ENCODE data around the gene SRCIN1.

- no peak for TF ChIP-seq POLR2AphosphoS5 (IDR thresholded peaks at IDR 0.05)
- TF ChIP-seq, protein P1, sequence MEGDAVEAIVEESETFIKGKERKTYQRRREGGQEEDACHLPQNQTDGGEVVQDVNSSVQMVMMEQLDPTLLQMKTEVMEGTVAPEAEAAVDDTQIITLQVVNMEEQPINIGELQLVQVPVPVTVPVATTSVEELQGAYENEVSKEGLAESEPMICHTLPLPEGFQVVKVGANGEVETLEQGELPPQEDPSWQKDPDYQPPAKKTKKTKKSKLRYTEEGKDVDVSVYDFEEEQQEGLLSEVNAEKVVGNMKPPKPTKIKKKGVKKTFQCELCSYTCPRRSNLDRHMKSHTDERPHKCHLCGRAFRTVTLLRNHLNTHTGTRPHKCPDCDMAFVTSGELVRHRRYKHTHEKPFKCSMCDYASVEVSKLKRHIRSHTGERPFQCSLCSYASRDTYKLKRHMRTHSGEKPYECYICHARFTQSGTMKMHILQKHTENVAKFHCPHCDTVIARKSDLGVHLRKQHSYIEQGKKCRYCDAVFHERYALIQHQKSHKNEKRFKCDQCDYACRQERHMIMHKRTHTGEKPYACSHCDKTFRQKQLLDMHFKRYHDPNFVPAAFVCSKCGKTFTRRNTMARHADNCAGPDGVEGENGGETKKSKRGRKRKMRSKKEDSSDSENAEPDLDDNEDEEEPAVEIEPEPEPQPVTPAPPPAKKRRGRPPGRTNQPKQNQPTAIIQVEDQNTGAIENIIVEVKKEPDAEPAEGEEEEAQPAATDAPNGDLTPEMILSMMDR (IDR thresholded peaks at IDR 0.05): no peak
Observed at GRCh38 chr17:38600416-38600815, 5.3 kb downstream of the SRCIN1 start.
